ENCODE measurements around the gene SORD.
"Not testable (repeated sequence)": the region's sequence is repeated elsewhere in the genome, so short reads cannot be mapped to it uniquely, and the experiment has no call there.

The SORD gene

GRCh38 chr15:45048449-45048793 is 25.4 kb downstream of the SORD start:
- H3K4me3 ChIP-seq (ENCODE audit: low read depth, low read length); in situ Hi-C loops (cut with HindIII; ENCODE audit: low sequenced_read_pairs); DNase-seq (ENCODE audit: low read depth): not testable (repeated sequence)

GRCh38 chr15:45048794-45049631 is 26.0 kb downstream of the SORD start:
- no peak for DNase-seq (ENCODE audit: low read depth)
- in situ Hi-C loops (cut with HindIII; ENCODE audit: low sequenced_read_pairs): no loop called here
- no peak overlapping the region for H3K4me3 ChIP-seq (ENCODE audit: low read depth, low read length)
- no peak for TF ChIP-seq CTCF (IDR thresholded peaks at IDR 0.05; ENCODE audit: low read depth, low read length, missing control alignments)

- no peak overlapping the region for H3K4me3 ChIP-seq (ENCODE audit: low read depth, low read length)
- DNase-seq (ENCODE audit: low read depth): no peak
- no peak for TF ChIP-seq CTCF (IDR thresholded peaks at IDR 0.05; ENCODE audit: low read depth, low read length, missing control alignments)
- in situ Hi-C loops (cut with HindIII; ENCODE audit: low sequenced_read_pairs): no loop called here
Observed at GRCh38 chr15:45050587-45050986, 27.6 kb downstream of the SORD start.

GRCh38 chr15:45052676-45053075 is 29.7 kb downstream of the SORD start:
- DNase-seq (ENCODE audit: low read depth); H3K4me3 ChIP-seq (ENCODE audit: low read depth, low read length); in situ Hi-C loops (cut with HindIII; ENCODE audit: low sequenced_read_pairs): not testable (repeated sequence)

GRCh38 chr15:45058690-45059675 is 36.0 kb downstream of the SORD start:
- in situ Hi-C loops (cut with HindIII; ENCODE audit: low sequenced_read_pairs): not testable (repeated sequence)

GRCh38 chr15:45062301-45062700 is 39.3 kb downstream of the SORD start:
- DNase-seq (ENCODE audit: low read depth); in situ Hi-C loops (cut with HindIII; ENCODE audit: low sequenced_read_pairs); H3K4me3 ChIP-seq (ENCODE audit: low read depth, low read length): not testable (repeated sequence)

More at GRCh38 chr15:45058690-45059675, 36.0 kb downstream of the SORD start:
- not testable (repeated sequence) for H3K4me3 ChIP-seq (ENCODE audit: low read depth, low read length); DNase-seq (ENCODE audit: low read depth)

GRCh38 chr15:45064386-45064785 is 41.4 kb downstream of the SORD start:
- in situ Hi-C loops (cut with HindIII; ENCODE audit: low sequenced_read_pairs): no loop called here
- peak; percentile 11 for DNase-seq (ENCODE audit: low read depth)

GRCh38 chr15:45069942-45070360 is 47.0 kb downstream of the SORD start:
- DNase-seq (ENCODE audit: low read depth); in situ Hi-C loops (cut with HindIII; ENCODE audit: low sequenced_read_pairs); H3K4me3 ChIP-seq (ENCODE audit: low read depth, low read length): not testable (repeated sequence)

More at GRCh38 chr15:45064386-45064785, 41.4 kb downstream of the SORD start:
- TF ChIP-seq CTCF (IDR thresholded peaks at IDR 0.05; ENCODE audit: low read depth, low read length, missing control alignments): no peak
- H3K4me3 ChIP-seq (ENCODE audit: low read depth, low read length): no peak overlapping the region

- H3K4me3 ChIP-seq (ENCODE audit: low read depth, low read length); in situ Hi-C loops (cut with HindIII; ENCODE audit: low sequenced_read_pairs); DNase-seq (ENCODE audit: low read depth): not testable (repeated sequence)
Observed at GRCh38 chr15:45073602-45074001, 50.6 kb downstream of the SORD start.

- DNase-seq (ENCODE audit: low read depth); in situ Hi-C loops (cut with HindIII; ENCODE audit: low sequenced_read_pairs); H3K4me3 ChIP-seq (ENCODE audit: low read depth, low read length): not testable (repeated sequence)
Observed at GRCh38 chr15:45075440-45076320, 52.7 kb downstream of the SORD start.

GRCh38 chr15:45077391-45077790 is 54.4 kb downstream of the SORD start:
- in situ Hi-C loops (cut with HindIII; ENCODE audit: low sequenced_read_pairs); H3K4me3 ChIP-seq (ENCODE audit: low read depth, low read length); DNase-seq (ENCODE audit: low read depth): not testable (repeated sequence)

GRCh38 chr15:45079201-45079600 is 56.2 kb downstream of the SORD start:
- DNase-seq (ENCODE audit: low read depth); in situ Hi-C loops (cut with HindIII; ENCODE audit: low sequenced_read_pairs); H3K4me3 ChIP-seq (ENCODE audit: low read depth, low read length): not testable (repeated sequence)

Data from astrocyte of the cerebellum (primary cell).